ENCODE results near the gene MACROD2. TPM values are rescaled to one million over a fixed set of nuclear protein-coding genes. Genes with fewer than 3 reads are reported as not detected.

MACROD2 gene
- total and polyA plus RNA-seq, 4 donors = 13.0 to 67.1 (median 20.7) TPM

DNA sequence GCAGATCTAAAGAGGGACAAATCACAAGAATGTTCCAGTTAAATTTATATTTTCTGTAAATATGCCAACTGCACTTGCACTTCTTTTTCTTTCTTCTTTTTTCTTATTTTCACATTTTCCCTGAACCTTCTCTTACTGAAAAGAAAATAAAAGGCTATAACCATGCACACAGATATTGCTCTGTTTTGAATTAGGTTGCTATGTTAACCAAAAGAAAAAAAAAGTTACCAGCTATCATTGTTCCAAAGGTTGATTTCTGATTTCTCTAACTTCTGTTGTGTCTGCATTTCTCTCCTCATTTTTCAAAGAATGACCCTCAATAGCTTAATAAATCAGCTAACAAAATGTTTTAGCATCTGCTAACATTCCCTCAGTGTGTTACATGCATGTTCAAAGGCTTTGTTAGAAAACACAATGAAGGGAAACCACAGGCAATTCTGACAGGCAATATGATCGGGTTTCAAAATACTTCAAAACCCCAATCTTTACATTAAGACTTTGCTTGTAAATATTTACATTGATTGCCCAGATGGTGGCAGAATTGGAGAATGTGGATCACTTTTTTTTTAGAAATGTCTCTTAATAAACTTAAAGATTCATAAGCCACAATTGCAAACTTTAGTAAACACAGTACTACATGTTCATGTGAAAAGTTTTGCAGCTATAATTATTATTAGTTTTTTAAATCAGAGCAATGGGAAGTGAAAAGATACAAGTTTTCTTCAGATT is 1270.4 kb downstream of the MACROD2 start:
- no peak overlapping the region for H3K4me3 ChIP-seq
- DNase-seq = peak in 2 of 3 donors; percentile 13 to 45
- H3K9ac ChIP-seq (ENCODE audit: insufficient read depth in 1 of 2, low read length in 2 of 2) = no peak overlapping the region
- no peaks in the 10 kb centered on the region for H3K27me3 ChIP-seq (ENCODE audit: control insufficient read depth in 3 of 3, insufficient read depth in 3 of 3, low read length in 2 of 3)
- TF ChIP-seq, protein P1, sequence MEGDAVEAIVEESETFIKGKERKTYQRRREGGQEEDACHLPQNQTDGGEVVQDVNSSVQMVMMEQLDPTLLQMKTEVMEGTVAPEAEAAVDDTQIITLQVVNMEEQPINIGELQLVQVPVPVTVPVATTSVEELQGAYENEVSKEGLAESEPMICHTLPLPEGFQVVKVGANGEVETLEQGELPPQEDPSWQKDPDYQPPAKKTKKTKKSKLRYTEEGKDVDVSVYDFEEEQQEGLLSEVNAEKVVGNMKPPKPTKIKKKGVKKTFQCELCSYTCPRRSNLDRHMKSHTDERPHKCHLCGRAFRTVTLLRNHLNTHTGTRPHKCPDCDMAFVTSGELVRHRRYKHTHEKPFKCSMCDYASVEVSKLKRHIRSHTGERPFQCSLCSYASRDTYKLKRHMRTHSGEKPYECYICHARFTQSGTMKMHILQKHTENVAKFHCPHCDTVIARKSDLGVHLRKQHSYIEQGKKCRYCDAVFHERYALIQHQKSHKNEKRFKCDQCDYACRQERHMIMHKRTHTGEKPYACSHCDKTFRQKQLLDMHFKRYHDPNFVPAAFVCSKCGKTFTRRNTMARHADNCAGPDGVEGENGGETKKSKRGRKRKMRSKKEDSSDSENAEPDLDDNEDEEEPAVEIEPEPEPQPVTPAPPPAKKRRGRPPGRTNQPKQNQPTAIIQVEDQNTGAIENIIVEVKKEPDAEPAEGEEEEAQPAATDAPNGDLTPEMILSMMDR (IDR thresholded peaks at IDR 0.05; ENCODE audit: control extremely low read depth, extremely low read depth) = no peak
- 24 to 33% methylated on average over 1 of the region's 1 CpG for WGBS, 2 donors
- ATAC-seq (ENCODE audit: insufficient read depth, low FRiP score) = no peak
- no peak overlapping the region for H3K27ac ChIP-seq (ENCODE audit: low read depth in 1 of 2, low read length in 1 of 2)
- H3K4me1 ChIP-seq (ENCODE audit: control insufficient read depth in 5 of 5, insufficient read depth in 5 of 5, low read length in 5 of 5) = no peaks in the 10 kb centered on the region
- no peaks in the 10 kb centered on the region for H3K9me3 ChIP-seq (ENCODE audit: control insufficient read depth in 4 of 4, insufficient read depth in 3 of 4, low read length in 3 of 4)
- no peaks in the 10 kb centered on the region for H3K36me3 ChIP-seq (ENCODE audit: control insufficient read depth in 4 of 4, insufficient read depth in 4 of 4, low read length in 4 of 4)

DNA sequence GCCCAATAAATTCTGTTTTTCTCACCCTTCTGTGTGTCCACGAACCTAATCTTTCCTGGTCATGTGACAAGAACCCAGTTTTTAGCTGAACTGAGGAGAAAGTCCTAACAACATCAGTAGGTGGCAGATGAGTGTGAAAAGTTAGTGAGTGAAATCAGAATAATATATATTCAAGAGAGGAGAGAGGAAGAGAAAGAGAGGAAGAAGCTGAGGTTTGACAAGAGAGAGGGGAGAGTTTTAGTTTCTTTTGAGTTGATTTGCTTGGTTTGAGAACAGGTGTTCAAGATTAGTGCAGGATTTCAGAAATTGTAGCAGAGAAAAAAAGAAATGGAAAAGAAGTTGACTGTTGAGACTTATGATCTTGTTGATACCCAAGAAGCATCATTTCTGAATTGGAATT is 1272.6 kb downstream of the MACROD2 start:
- DNase-seq (no peak), ATAC-seq (ENCODE audit: insufficient read depth, low FRiP score) (no peak)
- H3K27ac ChIP-seq (ENCODE audit: low read depth in 1 of 2, low read length in 1 of 2) = no peak overlapping the region
- no peaks in the 10 kb centered on the region for H3K27me3 ChIP-seq (ENCODE audit: control insufficient read depth in 3 of 3, insufficient read depth in 3 of 3, low read length in 2 of 3)
- no peaks in the 10 kb centered on the region for H3K36me3 ChIP-seq (ENCODE audit: control insufficient read depth in 4 of 4, insufficient read depth in 4 of 4, low read length in 4 of 4)
- H3K4me1 ChIP-seq (ENCODE audit: control insufficient read depth in 5 of 5, insufficient read depth in 5 of 5, low read length in 5 of 5) = no peaks in the 10 kb centered on the region
- H3K9me3 ChIP-seq (ENCODE audit: control insufficient read depth in 4 of 4, insufficient read depth in 3 of 4, low read length in 3 of 4) = peaks cover 0 to 1% (median 0%) of the 10 kb centered on the region in 4 donors
- no peak overlapping the region for H3K9ac ChIP-seq (ENCODE audit: insufficient read depth in 1 of 2, low read length in 2 of 2)
- TF ChIP-seq, protein P1 (IDR thresholded peaks at IDR 0.05; ENCODE audit: control extremely low read depth, extremely low read depth) = no peak
- H3K4me3 ChIP-seq = no peak overlapping the region
- WGBS, 2 donors = 45 to 49% methylated on average over 1 of the region's 1 CpG

GRCh38 chr20:15278041-15278440 is 1282.7 kb downstream of the MACROD2 start:
- Histone ChIP-seq H3K9me3 (ENCODE audit: control insufficient read depth in 4 of 4, insufficient read depth in 3 of 4, low read length in 3 of 4) (peaks cover 0 to 7% (median 2%) of the 10 kb centered on the region in 4 donors), H3K36me3 (ENCODE audit: control insufficient read depth in 4 of 4, insufficient read depth in 4 of 4, low read length in 4 of 4) (no peaks in the 10 kb centered on the region), H3K27me3 (ENCODE audit: control insufficient read depth in 3 of 3, insufficient read depth in 3 of 3, low read length in 2 of 3) (no peaks in the 10 kb centered on the region), H3K4me1 (ENCODE audit: control insufficient read depth in 5 of 5, insufficient read depth in 5 of 5, low read length in 5 of 5) (no peaks in the 10 kb centered on the region), H3K9ac (ENCODE audit: insufficient read depth in 1 of 2, low read length in 2 of 2) (no peak overlapping the region), H3K4me3 (no peak overlapping the region), H3K27ac (ENCODE audit: low read depth in 1 of 2, low read length in 1 of 2) (no peak overlapping the region)
- TF ChIP-seq, protein P1 (IDR thresholded peaks at IDR 0.05; ENCODE audit: control extremely low read depth, extremely low read depth) = no peak
- ATAC-seq (ENCODE audit: insufficient read depth, low FRiP score) (no peak), DNase-seq (no peak)

GRCh38 chr20:15287329-15287728 is 1292.0 kb downstream of the MACROD2 start:
- Histone ChIP-seq H3K9ac (ENCODE audit: insufficient read depth in 1 of 2, low read length in 2 of 2) (no peak overlapping the region), H3K27me3 (ENCODE audit: control insufficient read depth in 3 of 3, insufficient read depth in 3 of 3, low read length in 2 of 3) (no peaks in the 10 kb centered on the region), H3K36me3 (ENCODE audit: control insufficient read depth in 4 of 4, insufficient read depth in 4 of 4, low read length in 4 of 4) (no peaks in the 10 kb centered on the region), H3K27ac (ENCODE audit: low read depth in 1 of 2, low read length in 1 of 2) (no peak overlapping the region), H3K4me1 (ENCODE audit: control insufficient read depth in 5 of 5, insufficient read depth in 5 of 5, low read length in 5 of 5) (no peaks in the 10 kb centered on the region), H3K4me3 (no peak overlapping the region), H3K9me3 (ENCODE audit: control insufficient read depth in 4 of 4, insufficient read depth in 3 of 4, low read length in 3 of 4) (peaks cover 0 to 1% (median 0%) of the 10 kb centered on the region in 4 donors)
- DNase-seq = no peak
- TF ChIP-seq, protein P1 (IDR thresholded peaks at IDR 0.05; ENCODE audit: control extremely low read depth, extremely low read depth) = no peak
- no peak for ATAC-seq (ENCODE audit: insufficient read depth, low FRiP score)
- WGBS, 2 donors = 87 to 92% methylated on average over 5 of the region's 5 CpGs

Measured in lung (tissue), 12 donors.